D721Med (cell line): ENCODE measurements around the gene NGDN.
"Not testable (repeated sequence)": the region's sequence is repeated elsewhere in the genome, so short reads cannot be mapped to it uniquely, and the experiment has no call there.

Experiments
- DNase-seq: peaks from one replicate; pipeline ENCODE4 v3.0.0; 2011; ENCODE audit warnings: low spot score; ENCODE audit not compliant: insufficient read length
- FAIRE-seq: peaks from 2 replicates; lab custom pipeline; 2011; peaks lifted over from hg19 to GRCh38; lab: Jason Lieb, UNC
- CTCF ChIP-seq: IDR thresholded peaks from 2 replicates; pipeline ENCODE4 v1.5.1; 2012; ENCODE audit warnings: mild to moderate bottlenecking, control low read depth; ENCODE audit not compliant: insufficient read depth; ENCODE audit errors: missing control alignments

The NGDN gene

GRCh38 chr14:23469127-23469905 is at the start of gene NGDN:
TSS of gene NGDN (plus strand) at chr14:23469703. CDS start at chr14:23469716, 13 bp downstream.
- FAIRE-seq, result peak; percentile 92
- TF ChIP-seq CTCF, result peak; percentile 15

GRCh38 chr14:23421594-23421993 is 47.9 kb upstream of the NGDN start:
- TF ChIP-seq CTCF, result no peak
- FAIRE-seq (no peak), DNase-seq (no peak)

More at GRCh38 chr14:23469127-23469905, at the start of gene NGDN:
- DNase-seq, result peak; percentile 69

- FAIRE-seq (no peak), DNase-seq (no peak)
- no peak for TF ChIP-seq CTCF
Measured at GRCh38 chr14:23423657-23424056, 45.8 kb upstream of the NGDN start.

GRCh38 chr14:23425169-23425568 is 44.3 kb upstream of the NGDN start:
- no peak for TF ChIP-seq CTCF
- FAIRE-seq (no peak), DNase-seq (no peak)

GRCh38 chr14:23425798-23426197 is 43.7 kb upstream of the NGDN start:
- not testable (repeated sequence) for FAIRE-seq

GRCh38 chr14:23428686-23429495 is 40.6 kb upstream of the NGDN start:
- FAIRE-seq (no peak), DNase-seq (no peak)
- no peak for TF ChIP-seq CTCF

More at GRCh38 chr14:23425798-23426197, 43.7 kb upstream of the NGDN start:
- DNase-seq, result not testable (repeated sequence)

- no peak for TF ChIP-seq CTCF
- DNase-seq (no peak), FAIRE-seq (no peak)
Measured at GRCh38 chr14:23430016-23430722, 39.3 kb upstream of the NGDN start.
